ENCODE measurements around the gene SLCO2A1.

GRCh38 chr3:133980550-133980949 lies 49.2 kb downstream of the SLCO2A1 start:
- TF ChIP-seq CTCF (IDR thresholded peaks at IDR 0.05) = no peak
- no peak for TF ChIP-seq POLR2A (IDR thresholded peaks at IDR 0.05)
